ENCODE results near the gene CD69. TPM values are rescaled to one million over a fixed set of nuclear protein-coding genes. Genes with fewer than 3 reads are reported as not detected.

CD69 gene
- polyA plus RNA-seq, 1 donor from 2014 or later, result 0.72 TPM

DNA sequence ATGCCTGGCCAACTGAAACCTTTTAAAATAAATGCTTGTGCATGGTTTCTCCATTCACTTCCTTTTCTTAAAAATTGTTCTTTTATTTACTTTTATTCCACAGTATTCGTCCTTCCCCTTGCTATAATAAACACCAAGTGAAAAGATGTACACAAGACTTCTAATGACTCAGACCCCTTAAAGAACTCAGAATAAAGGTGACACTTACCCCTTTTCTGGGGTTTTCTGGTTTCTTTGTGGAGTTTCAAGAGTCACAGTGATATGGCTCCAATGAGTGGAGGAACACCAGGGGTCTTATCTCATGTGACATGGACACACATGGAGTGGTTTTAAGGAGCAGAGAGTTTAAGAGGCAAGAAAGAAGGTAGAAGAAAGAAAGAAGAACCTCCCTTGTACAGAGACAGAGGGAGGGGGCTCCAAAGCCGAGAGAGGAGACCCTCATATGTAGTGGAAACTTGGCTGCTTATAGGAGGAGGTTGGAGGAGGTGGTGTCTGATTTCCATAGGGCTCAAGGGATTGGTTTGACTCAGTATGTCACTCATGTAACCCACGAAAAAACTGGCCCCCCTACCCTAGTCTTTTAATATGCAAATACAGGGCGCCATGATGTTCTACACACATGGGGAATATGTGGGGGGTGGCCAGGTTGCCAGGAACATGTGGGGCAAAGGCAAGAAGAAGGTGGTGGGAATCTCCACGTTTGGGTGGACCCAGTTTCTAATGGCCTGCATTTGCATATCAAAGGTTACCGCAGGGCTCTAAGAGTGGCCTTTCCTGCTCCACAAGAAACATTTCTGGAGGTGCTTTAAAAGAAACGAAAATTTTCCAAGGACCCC, 22.1 kb upstream of the CD69 start:
- Histone ChIP-seq H3F3A (ENCODE audit: insufficient read depth, low read length, poor library complexity, severe bottlenecking) (no peaks in the 10 kb centered on the region), H2AFZ (ENCODE audit: low read depth, low read length) (no peak overlapping the region)

DNA sequence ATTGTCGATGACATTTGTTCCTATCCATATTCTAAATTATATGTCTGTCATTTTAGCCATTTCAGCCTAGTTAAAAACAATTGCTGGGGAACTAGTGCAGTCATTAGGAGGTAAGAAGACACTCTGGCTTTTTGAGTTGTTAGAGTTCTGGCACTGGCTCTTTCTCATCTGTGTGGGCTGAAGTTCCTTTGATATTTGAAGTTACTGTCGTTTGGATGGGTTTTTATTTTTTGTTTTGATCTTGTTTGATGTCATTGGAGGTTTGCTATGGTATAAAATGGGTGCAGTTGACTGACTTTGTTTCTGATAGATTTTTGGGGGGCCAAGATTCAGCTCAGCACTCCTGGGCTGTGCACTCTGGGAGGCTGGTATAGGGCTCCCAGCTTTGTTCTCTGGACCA, 20.7 kb upstream of the CD69 start:
- Histone ChIP-seq H3K4me3 (ENCODE audit: low read length) (no peak overlapping the region), H3K9ac (ENCODE audit: low read length) (no peak overlapping the region), H3K27ac (ENCODE audit: low read length) (no peak overlapping the region), H3K36me3 (ENCODE audit: insufficient read depth, low read length) (no peaks in the 10 kb centered on the region), H3K9me3 (ENCODE audit: low read length) (no peaks in the 10 kb centered on the region), H4K20me1 (ENCODE audit: insufficient read depth) (no peaks in the 10 kb centered on the region), H3K4me2 (ENCODE audit: low read length) (no peak overlapping the region), H3F3A (ENCODE audit: insufficient read depth, low read length, poor library complexity, severe bottlenecking) (no peaks in the 10 kb centered on the region), H3K27me3 (ENCODE audit: insufficient read depth, low read depth, low read length) (no peaks in the 10 kb centered on the region), H3K79me2 (replicated peaks; ENCODE audit: insufficient read depth, low read length) (no peaks in the 10 kb centered on the region), H2AFZ (ENCODE audit: low read depth, low read length) (no peak overlapping the region), H3K9me2 (ENCODE audit: insufficient read depth, low read length) (no peaks in the 10 kb centered on the region)
- TF ChIP-seq TAF1 (IDR thresholded peaks at IDR 0.05; ENCODE audit: low read depth) (no peak), SMC3 (conservative IDR thresholded peaks at IDR 0.05; ENCODE audit: poor library complexity) (no peak), EP300 (conservative IDR thresholded peaks at IDR 0.05; ENCODE audit: poor library complexity, severe bottlenecking) (no peak), MXI1 (conservative IDR thresholded peaks at IDR 0.05; ENCODE audit: poor library complexity, severe bottlenecking) (no peak)
- TF ChIP-seq, protein P1, sequence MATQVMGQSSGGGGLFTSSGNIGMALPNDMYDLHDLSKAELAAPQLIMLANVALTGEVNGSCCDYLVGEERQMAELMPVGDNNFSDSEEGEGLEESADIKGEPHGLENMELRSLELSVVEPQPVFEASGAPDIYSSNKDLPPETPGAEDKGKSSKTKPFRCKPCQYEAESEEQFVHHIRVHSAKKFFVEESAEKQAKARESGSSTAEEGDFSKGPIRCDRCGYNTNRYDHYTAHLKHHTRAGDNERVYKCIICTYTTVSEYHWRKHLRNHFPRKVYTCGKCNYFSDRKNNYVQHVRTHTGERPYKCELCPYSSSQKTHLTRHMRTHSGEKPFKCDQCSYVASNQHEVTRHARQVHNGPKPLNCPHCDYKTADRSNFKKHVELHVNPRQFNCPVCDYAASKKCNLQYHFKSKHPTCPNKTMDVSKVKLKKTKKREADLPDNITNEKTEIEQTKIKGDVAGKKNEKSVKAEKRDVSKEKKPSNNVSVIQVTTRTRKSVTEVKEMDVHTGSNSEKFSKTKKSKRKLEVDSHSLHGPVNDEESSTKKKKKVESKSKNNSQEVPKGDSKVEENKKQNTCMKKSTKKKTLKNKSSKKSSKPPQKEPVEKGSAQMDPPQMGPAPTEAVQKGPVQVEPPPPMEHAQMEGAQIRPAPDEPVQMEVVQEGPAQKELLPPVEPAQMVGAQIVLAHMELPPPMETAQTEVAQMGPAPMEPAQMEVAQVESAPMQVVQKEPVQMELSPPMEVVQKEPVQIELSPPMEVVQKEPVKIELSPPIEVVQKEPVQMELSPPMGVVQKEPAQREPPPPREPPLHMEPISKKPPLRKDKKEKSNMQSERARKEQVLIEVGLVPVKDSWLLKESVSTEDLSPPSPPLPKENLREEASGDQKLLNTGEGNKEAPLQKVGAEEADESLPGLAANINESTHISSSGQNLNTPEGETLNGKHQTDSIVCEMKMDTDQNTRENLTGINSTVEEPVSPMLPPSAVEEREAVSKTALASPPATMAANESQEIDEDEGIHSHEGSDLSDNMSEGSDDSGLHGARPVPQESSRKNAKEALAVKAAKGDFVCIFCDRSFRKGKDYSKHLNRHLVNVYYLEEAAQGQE (IDR thresholded peaks at IDR 0.05; ENCODE audit: borderline replicate concordance), result no peak
- TF ChIP-seq, protein P2, sequence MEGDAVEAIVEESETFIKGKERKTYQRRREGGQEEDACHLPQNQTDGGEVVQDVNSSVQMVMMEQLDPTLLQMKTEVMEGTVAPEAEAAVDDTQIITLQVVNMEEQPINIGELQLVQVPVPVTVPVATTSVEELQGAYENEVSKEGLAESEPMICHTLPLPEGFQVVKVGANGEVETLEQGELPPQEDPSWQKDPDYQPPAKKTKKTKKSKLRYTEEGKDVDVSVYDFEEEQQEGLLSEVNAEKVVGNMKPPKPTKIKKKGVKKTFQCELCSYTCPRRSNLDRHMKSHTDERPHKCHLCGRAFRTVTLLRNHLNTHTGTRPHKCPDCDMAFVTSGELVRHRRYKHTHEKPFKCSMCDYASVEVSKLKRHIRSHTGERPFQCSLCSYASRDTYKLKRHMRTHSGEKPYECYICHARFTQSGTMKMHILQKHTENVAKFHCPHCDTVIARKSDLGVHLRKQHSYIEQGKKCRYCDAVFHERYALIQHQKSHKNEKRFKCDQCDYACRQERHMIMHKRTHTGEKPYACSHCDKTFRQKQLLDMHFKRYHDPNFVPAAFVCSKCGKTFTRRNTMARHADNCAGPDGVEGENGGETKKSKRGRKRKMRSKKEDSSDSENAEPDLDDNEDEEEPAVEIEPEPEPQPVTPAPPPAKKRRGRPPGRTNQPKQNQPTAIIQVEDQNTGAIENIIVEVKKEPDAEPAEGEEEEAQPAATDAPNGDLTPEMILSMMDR (IDR thresholded peaks at IDR 0.05; ENCODE audit: poor library complexity, severe bottlenecking), result no peak

More for the DNA sequence above, 22.1 kb upstream of the CD69 start:
- no peaks in the 10 kb centered on the region for H4K20me1 ChIP-seq (ENCODE audit: insufficient read depth)
- no peaks in the 10 kb centered on the region for H3K27me3 ChIP-seq (ENCODE audit: insufficient read depth, low read depth, low read length)
- H3K27ac ChIP-seq (ENCODE audit: low read length), result no peak overlapping the region
- TF ChIP-seq TAF1 (IDR thresholded peaks at IDR 0.05; ENCODE audit: low read depth), result no peak
- TF ChIP-seq, protein P1 (IDR thresholded peaks at IDR 0.05; ENCODE audit: borderline replicate concordance), result no peak
- no peak for TF ChIP-seq POLR2AphosphoS5 (IDR thresholded peaks at IDR 0.05)
- no peak for TF ChIP-seq EZH2 (IDR thresholded peaks at IDR 0.05; ENCODE audit: borderline replicate concordance, insufficient read depth, low read length, poor library complexity, severe bottlenecking)
- no peak for TF ChIP-seq RAD21 (conservative IDR thresholded peaks at IDR 0.05)
- TF ChIP-seq SMC3 (conservative IDR thresholded peaks at IDR 0.05; ENCODE audit: poor library complexity), result no peak
- TF ChIP-seq, protein P2 (IDR thresholded peaks at IDR 0.05; ENCODE audit: poor library complexity, severe bottlenecking), result no peak
- TF ChIP-seq EP300 (conservative IDR thresholded peaks at IDR 0.05; ENCODE audit: poor library complexity, severe bottlenecking), result no peak
- no peak for TF ChIP-seq MXI1 (conservative IDR thresholded peaks at IDR 0.05; ENCODE audit: poor library complexity, severe bottlenecking)
- no peak overlapping the region for H3K9ac ChIP-seq (ENCODE audit: low read length)
- H3K9me3 ChIP-seq (ENCODE audit: low read length), result no peaks in the 10 kb centered on the region
- H3K36me3 ChIP-seq (ENCODE audit: insufficient read depth, low read length), result no peaks in the 10 kb centered on the region
- no peaks in the 10 kb centered on the region for H3K9me2 ChIP-seq (ENCODE audit: insufficient read depth, low read length)
- no peak overlapping the region for H3K4me3 ChIP-seq (ENCODE audit: low read length)
- H3K4me2 ChIP-seq (ENCODE audit: low read length), result no peak overlapping the region
- no peaks in the 10 kb centered on the region for H3K79me2 ChIP-seq (replicated peaks; ENCODE audit: insufficient read depth, low read length)

All from neural cell (in vitro differentiated cells).